Peyer's patch (tissue), 4 donors: ENCODE results near the gene ZHX3.

ENCODE experiments used
- POLR2A ChIP-seq, 2 donors: fragments of 450-650 bp; IDR thresholded peaks; one replicate each; pipeline ENCODE4 v1.5.1; 2017; ENCODE audit warnings: antibody characterized with exemption in 2 of 2, mild to moderate bottlenecking in 2 of 2, moderate library complexity in 2 of 2
- TF ChIP-seq, protein P1 (sequence below), 6 experiments: fragments of 450-650 bp in 4 of 6; fragments of 200-600 bp in 2 of 6; sonication (generic) in 1 of 6; IDR thresholded peaks; one replicate each; pipeline ENCODE4 v1.5.1; 2017 to 2019; ENCODE audit warnings: antibody characterized with exemption in 6 of 6, mild to moderate bottlenecking in 3 of 6, moderate library complexity in 1 of 6

DNA sequence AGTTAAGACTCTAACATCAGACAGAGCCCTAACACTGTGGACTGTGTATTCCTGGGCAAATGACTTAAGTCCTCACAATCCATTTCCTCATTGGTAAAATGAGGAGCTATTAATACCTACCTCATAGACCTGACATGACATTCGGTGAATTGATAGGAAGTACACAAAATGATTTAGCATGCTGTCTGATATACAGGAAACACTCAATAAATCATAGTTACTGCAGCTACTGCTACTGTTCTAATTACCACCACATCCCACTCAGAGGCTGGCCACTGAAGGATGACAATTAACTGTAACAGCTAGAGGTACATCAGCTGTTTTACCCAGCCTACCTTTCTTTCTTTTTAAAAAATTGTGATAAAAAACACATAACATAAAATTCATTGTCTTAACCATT is 92.4 kb downstream of the ZHX3 start:
- TF ChIP-seq, protein P1, sequence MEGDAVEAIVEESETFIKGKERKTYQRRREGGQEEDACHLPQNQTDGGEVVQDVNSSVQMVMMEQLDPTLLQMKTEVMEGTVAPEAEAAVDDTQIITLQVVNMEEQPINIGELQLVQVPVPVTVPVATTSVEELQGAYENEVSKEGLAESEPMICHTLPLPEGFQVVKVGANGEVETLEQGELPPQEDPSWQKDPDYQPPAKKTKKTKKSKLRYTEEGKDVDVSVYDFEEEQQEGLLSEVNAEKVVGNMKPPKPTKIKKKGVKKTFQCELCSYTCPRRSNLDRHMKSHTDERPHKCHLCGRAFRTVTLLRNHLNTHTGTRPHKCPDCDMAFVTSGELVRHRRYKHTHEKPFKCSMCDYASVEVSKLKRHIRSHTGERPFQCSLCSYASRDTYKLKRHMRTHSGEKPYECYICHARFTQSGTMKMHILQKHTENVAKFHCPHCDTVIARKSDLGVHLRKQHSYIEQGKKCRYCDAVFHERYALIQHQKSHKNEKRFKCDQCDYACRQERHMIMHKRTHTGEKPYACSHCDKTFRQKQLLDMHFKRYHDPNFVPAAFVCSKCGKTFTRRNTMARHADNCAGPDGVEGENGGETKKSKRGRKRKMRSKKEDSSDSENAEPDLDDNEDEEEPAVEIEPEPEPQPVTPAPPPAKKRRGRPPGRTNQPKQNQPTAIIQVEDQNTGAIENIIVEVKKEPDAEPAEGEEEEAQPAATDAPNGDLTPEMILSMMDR (IDR thresholded peaks at IDR 0.05): no peak
- no peak for TF ChIP-seq POLR2A (IDR thresholded peaks at IDR 0.05)
